ENCODE measurements around the gene ADRA2B. TPM values are rescaled to one million over a fixed set of nuclear protein-coding genes. Genes with fewer than 3 reads are reported as not detected.

ADRA2B gene
- total RNA-seq, 1 donor from 2014 or later, result 0.32 TPM

DNA sequence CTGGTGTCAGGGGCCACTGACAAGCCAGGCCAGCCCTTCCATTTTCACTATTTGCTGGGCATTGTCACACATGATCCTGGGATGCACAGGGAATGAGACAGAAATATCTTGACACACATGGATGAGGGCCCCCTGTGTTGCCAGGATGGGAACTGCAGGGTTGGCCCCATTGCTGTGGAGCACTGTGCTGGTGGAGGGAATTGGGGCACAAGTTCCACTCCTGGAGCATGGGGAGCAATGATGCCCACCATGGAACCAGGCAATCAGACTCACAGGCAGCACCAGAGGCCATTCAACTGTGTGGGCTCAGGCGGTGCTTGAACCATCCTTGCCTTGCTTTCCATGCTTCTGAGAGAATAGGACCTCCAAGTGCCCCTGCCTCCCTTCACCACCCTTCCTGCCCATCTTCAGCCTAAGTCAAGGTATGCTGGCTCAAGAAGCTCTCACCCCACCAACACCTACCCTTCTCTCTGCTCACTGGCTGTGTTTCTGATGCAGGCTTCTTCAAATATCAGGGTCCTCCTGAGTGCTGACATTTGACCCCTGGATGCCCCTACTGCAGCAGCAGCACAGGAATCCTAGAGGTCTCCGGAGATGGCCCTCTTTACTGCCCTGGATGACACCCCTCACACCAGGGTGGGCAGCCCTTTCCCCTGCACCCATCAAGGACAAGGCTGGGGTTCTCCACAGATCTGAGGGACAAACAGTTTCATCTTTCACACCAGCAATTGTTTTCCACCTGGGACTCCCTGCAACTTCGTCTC lies 11.0 kb downstream of the ADRA2B start:
- Histone ChIP-seq H3K4me1 (peaks cover under 1% of the 10 kb centered on the region), H3K27ac (no peak overlapping the region), H3K36me3 (no peaks in the 10 kb centered on the region), H3K4me3 (no peak overlapping the region), H3K9me3 (peaks cover 9% of the 10 kb centered on the region), H3K27me3 (ENCODE audit: low read depth) (peaks cover 6% of the 10 kb centered on the region)
- TF ChIP-seq, protein P1, sequence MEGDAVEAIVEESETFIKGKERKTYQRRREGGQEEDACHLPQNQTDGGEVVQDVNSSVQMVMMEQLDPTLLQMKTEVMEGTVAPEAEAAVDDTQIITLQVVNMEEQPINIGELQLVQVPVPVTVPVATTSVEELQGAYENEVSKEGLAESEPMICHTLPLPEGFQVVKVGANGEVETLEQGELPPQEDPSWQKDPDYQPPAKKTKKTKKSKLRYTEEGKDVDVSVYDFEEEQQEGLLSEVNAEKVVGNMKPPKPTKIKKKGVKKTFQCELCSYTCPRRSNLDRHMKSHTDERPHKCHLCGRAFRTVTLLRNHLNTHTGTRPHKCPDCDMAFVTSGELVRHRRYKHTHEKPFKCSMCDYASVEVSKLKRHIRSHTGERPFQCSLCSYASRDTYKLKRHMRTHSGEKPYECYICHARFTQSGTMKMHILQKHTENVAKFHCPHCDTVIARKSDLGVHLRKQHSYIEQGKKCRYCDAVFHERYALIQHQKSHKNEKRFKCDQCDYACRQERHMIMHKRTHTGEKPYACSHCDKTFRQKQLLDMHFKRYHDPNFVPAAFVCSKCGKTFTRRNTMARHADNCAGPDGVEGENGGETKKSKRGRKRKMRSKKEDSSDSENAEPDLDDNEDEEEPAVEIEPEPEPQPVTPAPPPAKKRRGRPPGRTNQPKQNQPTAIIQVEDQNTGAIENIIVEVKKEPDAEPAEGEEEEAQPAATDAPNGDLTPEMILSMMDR (IDR thresholded peaks at IDR 0.05), result no peak
- intact Hi-C loops (cut with DNase I), result no loop called here
- ATAC-seq, result no peak
- DNase-seq, result peak; percentile 19

DNA sequence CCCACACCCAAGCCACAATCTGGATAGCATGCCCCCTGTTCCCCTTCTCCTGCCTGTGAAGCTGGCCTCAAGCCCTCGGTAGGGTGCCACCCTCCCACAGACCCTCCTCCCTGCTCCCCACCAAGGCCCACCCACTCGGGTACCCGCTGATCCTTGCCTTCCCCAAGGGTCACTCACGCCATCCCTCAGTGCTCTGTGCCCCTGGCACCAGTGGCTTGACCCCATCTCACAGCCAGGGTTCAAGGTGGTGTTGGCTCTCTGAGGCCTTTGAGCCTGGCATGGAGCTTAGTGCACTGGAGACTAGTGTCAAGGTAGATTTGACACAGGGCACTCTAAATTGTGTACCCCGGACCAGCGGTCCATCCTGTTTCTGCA lies 11.9 kb downstream of the ADRA2B start:
- H3K4me1 ChIP-seq, result peaks cover 4% of the 10 kb centered on the region
- peaks cover 6% of the 10 kb centered on the region for H3K27me3 ChIP-seq (ENCODE audit: low read depth)
- no peaks in the 10 kb centered on the region for H3K36me3 ChIP-seq
- no peak overlapping the region for H3K27ac ChIP-seq
- H3K4me3 ChIP-seq, result no peak overlapping the region
- ATAC-seq, result no peak
- peaks cover 9% of the 10 kb centered on the region for H3K9me3 ChIP-seq
- TF ChIP-seq, protein P1 (IDR thresholded peaks at IDR 0.05), result no peak
- intact Hi-C loops (cut with DNase I), result no loop called here
- peak; percentile 30 for DNase-seq

DNA sequence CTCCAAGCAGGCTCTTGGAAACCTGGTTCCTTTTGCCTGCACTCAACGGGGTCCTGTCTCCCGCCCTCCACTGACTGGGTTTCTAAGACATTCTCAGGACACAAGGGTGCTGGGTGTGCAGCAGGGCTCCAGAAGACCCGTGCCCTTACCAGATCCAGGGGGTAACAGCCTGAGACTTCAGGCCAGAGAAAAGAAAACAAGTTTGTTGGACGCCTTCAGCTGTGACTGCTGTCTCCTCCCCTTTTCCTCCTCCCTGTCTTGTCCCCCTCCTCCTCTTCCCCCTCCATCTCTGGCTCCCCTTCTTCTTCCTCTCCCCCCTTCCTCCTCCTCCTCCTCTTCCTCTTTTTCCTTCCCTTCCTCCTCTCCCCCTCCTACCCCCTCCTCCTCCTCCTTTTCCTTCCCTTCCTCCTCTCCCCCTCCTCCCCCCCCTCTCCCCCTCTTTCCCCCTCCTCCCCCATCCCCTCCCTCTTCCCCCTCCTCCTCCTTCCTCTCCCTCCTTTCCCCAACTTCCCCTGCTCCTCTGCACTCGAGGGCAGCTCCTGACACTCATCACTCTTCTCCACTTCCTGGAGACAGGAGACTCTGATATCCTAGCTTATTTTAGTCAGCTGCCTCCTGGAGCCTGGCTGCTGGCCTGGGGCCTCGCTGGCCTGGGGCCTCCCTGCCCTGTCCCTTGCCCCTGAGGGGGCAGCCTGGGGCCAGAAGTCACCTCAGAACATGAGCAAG lies 12.4 kb downstream of the ADRA2B start:
- TF ChIP-seq, protein P1 (IDR thresholded peaks at IDR 0.05), result no peak
- no peak for ATAC-seq
- intact Hi-C loops (cut with DNase I), result no loop called here

DNA sequence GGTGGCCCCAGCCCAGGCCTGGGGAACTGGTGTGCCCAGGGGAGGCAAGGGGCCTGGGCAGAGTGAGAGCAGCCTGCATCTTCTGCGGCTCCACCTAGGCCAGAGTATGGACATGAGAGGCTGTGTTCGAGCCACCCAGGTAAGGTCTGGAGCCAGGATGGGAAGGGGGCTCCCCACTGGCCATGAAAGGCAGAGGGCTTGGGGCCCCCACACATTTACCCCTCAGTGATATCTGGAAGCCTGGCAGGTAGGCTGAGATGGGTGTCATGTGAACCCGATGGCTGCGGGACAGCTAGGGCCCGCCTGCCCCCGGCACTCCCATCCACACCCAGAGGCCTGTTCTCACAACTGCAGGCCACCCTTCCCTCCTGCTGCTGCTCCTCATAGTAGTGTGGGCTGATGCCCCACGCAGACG lies 13.2 kb downstream of the ADRA2B start:
- no peak overlapping the region for H3K4me3 ChIP-seq
- H3K27me3 ChIP-seq (ENCODE audit: low read depth), result peaks cover 2% of the 10 kb centered on the region
- no peaks in the 10 kb centered on the region for H3K36me3 ChIP-seq
- peaks cover 4% of the 10 kb centered on the region for H3K4me1 ChIP-seq
- H3K9me3 ChIP-seq, result peaks cover 9% of the 10 kb centered on the region
- TF ChIP-seq, protein P1 (IDR thresholded peaks at IDR 0.05), result no peak
- DNase-seq (peak; percentile 18), ATAC-seq (no peak)
- intact Hi-C loops (cut with DNase I), result no loop called here
- no peak overlapping the region for H3K27ac ChIP-seq

More for the DNA sequence above, 12.4 kb downstream of the ADRA2B start:
- peaks cover 9% of the 10 kb centered on the region for H3K9me3 ChIP-seq
- no peaks in the 10 kb centered on the region for H3K36me3 ChIP-seq
- H3K27ac ChIP-seq, result no peak overlapping the region
- peaks cover 4% of the 10 kb centered on the region for H3K4me1 ChIP-seq
- peaks cover 6% of the 10 kb centered on the region for H3K27me3 ChIP-seq (ENCODE audit: low read depth)
- peak; percentile 20 for DNase-seq
- no peak overlapping the region for H3K4me3 ChIP-seq

DNA sequence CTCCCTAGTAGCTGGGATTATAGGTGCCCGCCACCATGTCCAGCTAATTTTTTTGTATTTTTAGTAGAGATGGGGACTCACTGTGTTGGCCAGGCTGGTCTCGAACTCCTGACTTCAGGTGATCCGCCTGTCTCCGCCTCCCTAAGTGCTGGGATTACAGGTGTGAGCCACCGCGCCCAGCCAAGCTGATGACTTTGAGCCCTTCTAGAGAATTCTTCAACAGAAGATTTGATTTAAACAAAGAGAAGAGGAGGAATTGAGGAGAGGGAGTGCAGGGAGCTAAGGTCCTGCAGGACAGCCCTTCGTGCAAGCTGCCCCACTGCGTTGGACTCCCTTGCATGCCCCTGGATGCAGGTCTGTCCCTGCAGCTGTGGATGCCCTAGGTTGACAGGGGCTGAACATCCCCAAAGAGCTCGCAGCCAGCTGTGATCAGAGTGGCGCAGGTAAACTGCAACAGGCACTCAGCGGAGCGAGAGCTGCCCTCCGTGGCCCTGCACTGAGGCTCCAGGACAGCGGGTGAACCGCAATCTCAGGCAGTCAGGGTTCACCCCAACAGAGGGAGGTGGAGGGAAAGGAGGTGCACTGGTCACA lies 13.7 kb downstream of the ADRA2B start:
- Histone ChIP-seq H3K27ac (no peak overlapping the region), H3K9me3 (peaks cover 9% of the 10 kb centered on the region), H3K4me1 (peaks cover 4% of the 10 kb centered on the region), H3K4me3 (no peak overlapping the region), H3K27me3 (ENCODE audit: low read depth) (no peaks in the 10 kb centered on the region), H3K36me3 (no peaks in the 10 kb centered on the region)
- peak; percentile 24 for DNase-seq
- TF ChIP-seq, protein P1 (IDR thresholded peaks at IDR 0.05), result no peak
- ATAC-seq, result no peak
- intact Hi-C loops (cut with DNase I), result no loop called here

Measured in lower lobe of right lung (tissue), 2 donors.